Activated CD8-positive, alpha-beta memory T cell treated with anti-CD3 and anti-CD28 coated beads, Interleukin-2, amount 50 U/mL, for 48 hours (primary cell): Measurements from ENCODE around the gene MCAM.

Source experiments
- DNase-seq: peaks from one replicate; pipeline ENCODE4 v3.0.0-alpha.2; 2020

The MCAM gene, protein sequence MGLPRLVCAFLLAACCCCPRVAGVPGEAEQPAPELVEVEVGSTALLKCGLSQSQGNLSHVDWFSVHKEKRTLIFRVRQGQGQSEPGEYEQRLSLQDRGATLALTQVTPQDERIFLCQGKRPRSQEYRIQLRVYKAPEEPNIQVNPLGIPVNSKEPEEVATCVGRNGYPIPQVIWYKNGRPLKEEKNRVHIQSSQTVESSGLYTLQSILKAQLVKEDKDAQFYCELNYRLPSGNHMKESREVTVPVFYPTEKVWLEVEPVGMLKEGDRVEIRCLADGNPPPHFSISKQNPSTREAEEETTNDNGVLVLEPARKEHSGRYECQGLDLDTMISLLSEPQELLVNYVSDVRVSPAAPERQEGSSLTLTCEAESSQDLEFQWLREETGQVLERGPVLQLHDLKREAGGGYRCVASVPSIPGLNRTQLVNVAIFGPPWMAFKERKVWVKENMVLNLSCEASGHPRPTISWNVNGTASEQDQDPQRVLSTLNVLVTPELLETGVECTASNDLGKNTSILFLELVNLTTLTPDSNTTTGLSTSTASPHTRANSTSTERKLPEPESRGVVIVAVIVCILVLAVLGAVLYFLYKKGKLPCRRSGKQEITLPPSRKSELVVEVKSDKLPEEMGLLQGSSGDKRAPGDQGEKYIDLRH

DNA sequence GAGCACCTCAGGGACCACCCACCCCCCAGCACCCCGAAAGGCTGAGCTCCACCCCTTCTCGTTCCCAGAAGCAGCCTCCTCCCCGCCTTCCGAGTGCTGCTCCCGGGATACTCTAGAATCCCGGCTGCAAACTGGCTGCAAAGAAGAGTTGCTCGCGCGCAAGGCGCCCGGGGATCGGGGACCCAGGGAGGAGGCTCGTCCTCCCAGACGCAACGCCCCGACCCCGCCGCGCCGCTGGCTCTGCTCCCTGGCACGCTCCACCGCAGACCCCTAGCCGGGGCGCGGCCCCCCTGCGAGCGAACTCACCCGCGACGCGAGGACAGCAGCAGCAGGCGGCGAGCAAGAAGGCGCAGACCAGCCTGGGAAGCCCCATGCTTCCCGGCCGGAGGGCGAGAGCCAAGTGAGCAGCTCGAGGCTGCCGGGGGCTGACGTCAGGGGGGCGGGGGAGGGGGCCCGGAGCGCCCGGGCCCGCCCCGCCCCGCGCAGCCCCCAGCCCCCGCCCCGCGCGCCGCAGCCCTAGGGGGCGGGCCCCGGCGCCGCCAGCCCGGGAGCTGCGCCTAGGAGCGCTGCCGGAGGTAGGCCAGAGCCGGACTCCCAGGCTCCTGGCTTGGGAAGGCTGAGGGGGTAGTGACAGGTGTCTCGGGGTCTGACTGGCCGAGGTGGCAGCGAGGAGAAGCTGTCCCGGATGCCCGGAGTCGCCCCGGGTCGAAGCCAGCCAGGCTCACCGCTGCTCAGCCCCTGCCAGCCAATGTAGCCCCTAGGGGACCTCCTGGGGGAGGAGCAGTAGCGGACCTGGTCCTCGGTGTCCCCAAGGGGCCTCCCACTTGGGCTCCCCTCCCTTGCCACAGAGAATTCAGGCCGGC is at the start of gene MCAM:
Gene MCAM, minus strand, starts transcription at position 402 of the 863 bp plus-strand sequence. Its CDS starts 29 bp downstream, at position 373.
- peak; percentile 67 for DNase-seq

DNA sequence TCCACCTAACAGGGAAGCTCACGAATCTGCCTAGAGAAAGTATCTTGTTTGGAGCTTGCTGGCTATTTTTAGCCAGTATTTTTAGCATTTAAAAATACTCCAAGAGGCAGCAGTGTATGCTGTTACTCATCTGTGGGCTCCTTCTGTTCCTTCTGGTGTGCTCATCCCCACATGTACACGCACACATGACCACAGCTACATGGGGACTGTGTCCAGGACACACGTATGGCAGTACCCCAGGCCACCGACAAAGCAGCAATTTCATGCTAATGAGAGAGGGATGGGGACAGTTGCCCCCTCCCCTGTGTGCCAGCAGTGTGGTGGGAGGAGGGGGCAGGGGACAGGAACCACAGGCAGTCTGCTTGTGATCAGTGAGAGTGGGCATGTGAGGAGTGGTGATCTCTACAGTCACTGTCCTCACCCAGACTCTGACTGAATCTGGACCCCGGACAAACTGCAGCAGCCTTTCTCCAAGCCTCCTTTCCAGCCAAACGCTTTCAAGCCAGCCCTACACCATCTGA is 48.2 kb upstream of the MCAM start:
- no peak for DNase-seq

DNA sequence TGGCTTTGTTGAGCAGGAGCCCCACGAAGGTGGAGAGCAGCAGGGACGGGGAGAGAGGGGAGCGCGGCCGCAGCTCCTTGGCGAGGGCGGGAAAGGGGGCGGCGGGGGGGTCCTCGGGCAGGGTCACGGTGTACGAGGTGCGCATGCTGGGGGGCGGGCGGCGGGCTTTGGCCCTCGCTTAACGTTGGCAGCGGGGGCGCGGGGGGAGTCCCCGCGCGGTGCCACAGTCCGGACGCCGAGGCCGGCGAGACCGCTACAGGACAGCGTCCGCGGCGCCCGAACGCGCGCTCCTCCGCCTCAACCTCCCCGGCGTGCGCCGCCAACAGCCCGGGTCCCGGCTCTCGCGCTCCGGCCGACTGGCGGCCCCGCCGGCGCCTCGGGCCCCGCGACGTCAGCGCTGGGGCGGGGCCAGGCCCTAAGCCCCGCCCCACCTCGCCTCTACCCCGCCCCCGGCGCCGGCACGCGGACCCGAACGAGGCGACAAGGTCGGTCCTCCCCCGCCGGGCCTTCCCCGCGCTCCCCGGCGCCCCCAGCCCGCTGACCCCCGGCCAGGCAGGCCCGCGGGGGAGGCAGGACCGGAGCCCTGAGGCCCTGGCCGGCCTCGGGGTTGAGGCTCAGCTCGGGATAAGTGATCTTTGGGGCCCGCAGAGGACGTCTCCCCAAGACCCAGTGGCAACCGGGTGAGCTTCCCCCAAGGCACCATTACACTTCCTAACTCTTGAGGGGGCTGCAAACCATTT is 47.1 kb upstream of the MCAM start:
- peak; percentile 86 for DNase-seq

DNA sequence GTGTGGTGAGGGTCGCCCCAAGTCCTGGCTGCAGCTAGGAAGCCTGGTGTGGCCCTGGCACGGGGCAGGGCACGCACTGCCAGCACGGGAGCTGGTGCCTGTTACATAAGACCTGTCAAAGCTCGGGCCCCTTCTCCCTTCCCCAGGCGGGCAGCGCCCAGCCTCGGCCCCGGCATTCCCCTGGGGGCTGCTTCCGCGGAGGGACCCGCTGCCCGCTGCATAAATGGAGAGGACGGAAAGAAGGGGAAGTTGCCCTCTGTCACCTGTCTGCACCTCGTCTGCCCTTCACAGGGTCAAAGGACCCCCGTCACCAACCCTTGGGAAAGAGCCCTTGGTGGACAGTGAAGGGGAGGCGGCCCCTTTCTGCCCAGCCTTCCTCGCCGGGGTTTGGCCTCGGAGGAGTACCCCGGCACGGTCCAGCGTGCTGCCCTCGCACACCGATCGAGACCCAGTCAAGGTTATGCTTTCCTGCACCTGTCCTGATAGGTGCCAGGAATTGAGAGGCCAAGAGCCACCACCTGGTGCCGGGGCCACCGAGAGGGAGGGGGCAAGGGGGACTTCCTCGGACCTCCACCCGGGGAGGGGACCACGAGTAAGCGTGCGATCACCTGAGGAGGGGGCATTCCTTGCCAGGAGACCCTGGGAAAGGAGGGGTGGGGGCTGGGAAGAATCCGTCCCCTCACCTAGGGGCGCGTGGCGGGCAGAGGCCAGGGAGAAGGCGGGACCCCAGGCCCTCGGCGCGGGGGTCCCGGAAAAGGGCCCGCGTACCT is 46.3 kb upstream of the MCAM start:
- DNase-seq = no peak

DNA sequence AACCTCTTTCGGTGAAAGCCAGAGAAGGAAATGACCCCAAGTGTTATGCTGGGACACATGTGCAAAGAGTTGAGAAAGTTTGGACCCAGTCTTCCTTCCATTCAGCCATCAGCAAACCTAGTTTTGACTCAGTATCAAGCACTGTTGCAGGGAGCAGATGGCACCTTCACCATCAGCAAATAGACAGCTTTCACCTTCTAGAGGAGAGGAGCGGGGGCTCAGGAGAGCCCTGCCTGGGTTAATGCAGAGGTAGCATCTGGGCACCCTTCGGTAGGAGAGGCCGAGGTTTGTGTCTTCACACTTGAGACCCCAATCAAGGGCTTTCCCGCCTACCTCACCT is 45.8 kb upstream of the MCAM start:
- no peak for DNase-seq

DNA sequence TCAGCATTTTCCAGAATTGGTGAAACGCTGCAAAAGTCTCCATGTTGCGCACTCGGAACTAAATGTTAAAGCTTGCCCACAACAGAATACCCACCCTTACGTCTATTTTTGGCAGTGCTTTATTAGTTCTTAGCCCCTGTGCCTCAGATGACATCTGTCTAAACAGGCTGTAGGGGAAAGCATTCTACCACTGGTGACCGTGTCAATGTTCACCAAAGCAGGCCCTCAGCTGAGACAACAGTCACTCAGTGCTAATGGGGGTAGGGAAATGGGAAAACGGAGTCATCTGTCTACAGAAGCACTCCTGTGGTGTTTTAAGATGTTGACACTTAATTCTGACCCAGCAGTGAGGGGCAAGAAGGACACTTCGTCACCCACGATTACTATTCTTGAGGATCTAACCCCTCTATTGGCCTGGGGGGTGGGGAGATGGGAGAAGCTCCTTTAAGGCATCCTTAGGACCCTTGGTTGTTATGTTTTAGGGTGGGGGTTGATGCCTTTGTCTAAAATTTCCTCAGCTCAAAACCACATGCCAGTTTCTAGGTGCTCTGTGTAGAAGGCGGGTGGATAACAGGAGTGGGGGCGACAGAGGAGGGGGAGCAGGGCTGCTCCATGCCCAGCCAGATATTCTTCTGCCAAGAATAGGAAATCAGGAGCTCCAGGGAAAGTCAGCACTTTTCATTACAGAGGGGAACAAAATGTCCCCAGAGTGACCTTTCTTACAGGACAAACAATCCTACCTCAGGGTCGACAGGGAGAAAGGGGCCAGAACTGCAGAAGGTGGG is 45.2 kb upstream of the MCAM start:
- no peak for DNase-seq

DNA sequence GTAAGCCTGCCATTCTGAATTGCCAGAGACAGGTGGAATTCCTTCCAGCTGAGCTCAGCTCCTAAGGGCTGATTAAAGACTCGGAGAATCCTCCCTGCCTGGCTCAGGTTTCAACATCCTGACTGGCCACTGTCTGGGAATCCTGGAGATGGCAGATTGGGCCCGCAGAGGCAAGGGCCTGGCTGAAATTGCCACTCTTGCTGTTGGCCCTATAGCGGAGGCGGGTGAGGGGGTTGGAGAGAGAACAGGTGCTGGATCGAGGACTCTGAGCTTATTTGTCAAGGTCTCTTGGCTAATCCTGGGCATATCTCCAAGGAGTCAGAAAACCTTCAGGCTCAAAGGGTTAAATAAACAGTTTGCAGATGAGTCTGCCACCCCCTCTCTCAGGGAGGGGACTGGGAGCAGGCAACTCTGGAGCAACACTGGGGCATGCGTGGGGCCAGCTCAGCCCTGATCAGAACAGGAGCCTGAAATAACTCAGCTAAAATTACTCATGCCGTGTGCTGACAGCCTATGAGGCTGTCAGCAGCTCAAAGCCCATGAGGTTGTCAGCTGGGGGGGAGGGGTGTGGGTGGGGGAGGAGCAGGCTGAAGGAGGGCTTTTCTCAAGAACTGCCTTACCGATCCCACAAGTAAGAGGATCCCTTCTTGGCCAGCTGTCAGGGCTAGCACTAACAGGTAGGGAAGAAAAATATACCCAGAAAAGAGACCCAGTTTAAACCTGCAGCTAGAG is 44.3 kb upstream of the MCAM start:
- DNase-seq = peak; percentile 76

DNA sequence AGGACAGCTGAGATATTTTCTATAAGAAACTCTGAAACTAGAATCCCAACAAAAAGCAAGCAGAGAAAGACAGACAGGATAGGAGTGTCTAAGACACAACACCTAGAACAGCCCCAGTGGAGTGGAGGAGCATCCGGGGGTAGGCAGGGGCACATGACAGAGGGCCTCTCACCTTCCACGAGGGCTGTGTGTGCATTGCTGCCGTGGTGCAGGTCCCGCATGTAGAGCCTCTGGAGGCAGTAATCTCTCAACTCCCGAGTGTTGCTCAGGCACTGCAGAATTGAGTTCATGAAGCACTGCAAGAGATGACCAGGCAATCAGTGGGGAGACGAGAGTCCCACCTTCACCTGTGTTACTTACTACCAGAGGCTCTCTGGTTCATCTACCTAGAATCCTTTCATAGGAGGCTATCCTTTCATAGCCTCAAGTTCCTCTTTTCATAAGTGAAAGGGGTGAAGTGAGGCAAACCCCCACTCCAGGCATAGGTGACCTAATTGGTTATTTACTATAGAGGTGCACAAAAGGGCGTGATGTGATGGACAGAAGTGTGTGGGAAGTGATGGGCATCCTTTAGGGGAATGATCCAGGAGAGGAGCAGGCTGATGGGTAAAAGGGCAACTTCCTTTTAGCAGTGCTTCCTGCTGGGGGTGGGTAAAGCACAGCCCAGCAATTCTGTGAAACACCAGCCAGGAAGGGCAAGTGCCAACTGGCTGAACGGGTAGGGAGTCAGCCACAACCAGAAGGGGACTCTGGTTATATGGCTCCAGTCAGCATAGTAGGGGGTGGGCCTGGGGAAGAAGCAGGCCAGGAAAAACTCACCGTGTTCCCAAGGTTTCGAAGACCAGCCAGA is 42.7 kb upstream of the MCAM start:
- no peak for DNase-seq

DNA sequence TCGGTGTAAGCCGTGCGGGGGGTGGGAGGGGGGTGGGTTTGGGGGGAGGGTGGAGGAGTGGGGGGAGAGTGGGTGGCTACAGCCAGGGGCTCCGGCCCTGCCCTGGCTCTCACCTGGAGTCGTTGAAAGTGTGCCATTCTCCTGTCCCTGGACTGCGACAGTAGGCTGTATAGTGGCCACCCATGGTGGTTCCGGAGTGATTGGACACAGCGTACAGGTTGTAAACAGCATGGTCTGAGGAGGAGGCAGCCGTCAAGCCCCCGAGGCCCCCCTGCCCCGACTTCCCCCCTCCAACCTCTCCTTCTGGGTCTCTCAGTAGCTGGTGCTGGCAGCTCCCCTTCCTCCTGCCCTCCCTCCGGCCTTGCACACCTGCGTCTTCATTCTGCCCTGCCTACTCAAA is 40.1 kb upstream of the MCAM start:
- DNase-seq = no peak

DNA sequence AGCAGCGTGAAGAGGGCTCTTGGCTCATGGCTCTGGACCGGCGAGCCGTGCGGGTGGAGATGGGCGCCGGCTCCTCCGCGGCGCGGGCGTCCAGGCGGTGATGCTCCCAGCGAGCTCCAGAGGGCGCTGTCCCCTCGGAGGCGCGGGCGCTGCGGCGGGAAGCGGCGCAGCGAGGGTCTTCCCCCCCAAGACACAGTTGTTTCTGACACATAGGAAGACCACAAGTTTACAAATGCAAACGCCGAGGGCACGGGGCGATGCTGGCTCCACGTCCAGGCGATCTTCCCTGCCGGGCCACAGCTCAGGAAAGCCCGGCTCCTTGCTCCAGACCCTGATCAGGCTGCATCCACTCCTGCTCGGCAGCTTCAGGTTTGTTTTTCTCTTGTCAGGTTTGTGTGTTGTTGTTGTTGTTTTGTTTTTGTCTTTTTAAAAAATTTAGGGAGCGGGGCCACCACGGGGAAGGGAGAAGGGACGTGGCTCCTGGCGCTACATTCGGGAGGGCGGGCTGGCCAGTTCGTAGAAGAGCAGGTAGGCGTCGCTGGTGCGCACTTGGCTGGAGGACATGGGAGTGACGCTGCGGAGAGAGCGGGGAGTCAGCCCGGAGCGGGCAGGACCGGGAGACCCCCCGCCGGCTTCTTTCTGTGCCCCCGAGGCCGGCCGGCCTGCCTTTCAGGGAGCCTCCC is 39.6 kb upstream of the MCAM start:
- peak; percentile 89 for DNase-seq

DNA sequence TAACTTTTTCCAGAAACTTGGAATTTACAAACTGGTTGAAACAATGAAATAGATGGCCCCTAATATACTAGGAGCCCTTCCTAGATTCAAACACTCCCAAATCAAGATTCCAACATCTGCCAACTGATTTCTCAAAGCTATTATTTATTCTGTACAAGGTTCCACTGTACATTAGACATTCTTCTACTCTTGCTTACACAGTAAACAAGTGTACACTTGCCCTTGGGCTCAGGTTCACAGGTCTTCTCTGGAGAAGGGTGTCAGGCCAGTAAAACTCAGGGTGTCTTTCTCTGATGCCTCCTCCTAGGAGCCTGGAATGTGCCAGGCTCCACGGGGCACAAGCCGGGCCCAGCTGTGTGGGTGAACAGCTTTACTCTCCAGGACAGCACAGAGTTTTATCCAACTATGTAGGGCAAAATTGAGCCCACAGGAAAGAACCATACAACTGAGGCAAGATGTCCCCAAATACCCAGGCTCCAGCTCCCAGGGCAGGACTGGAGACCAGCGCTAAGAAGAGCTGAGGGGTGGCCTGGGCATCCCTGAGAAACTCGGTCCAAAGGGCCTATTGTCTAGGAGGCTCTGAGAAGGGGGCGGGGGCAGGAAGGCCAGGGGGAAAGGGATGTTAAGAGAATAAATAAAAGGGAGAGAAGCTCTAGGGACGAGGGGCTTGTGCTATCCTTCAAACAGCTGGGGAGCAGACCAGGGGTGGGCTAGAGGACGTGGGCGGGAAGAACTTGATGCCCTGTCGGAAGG is 38.3 kb upstream of the MCAM start:
- no peak for DNase-seq

DNA sequence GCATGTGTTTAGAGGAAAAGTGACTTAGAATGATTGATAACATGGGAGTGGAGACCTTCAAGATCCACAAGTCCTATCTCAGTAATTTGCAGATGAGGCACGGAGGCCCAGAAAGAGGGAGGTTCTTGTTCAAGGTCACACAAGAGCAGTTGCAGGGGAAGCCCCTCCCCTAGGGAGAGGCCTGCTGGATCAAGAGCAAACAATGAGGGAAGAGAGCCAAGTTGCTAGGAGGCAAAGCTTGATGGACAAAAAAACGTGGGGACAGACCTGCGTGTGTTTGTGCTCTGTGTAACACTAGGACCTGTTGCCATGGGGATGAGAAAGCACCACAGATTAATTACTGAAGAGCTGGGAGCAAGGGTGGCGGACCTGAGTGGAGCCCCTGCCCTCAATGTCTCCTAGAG is 35.9 kb upstream of the MCAM start:
- DNase-seq = no peak

DNA sequence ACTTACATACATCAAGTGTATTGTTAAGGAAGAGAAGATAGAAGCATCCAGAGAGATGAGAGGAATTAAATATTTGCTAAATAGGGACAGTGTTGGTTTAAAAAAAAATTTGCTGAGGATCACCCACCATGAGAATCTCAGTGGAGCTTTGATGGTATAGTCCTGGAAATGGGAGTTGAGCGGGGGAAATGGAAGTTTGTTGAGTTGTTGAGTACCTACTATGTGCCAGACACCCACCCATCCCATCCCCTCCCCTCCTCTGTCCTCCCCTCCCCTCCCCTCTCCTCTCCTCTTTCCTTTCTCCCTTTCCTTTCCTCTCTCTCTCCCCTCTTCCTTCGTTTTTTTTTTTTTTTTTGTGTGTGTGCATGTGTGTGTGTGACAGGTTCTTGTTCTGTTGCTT is 34.3 kb upstream of the MCAM start:
- DNase-seq = no peak

DNA sequence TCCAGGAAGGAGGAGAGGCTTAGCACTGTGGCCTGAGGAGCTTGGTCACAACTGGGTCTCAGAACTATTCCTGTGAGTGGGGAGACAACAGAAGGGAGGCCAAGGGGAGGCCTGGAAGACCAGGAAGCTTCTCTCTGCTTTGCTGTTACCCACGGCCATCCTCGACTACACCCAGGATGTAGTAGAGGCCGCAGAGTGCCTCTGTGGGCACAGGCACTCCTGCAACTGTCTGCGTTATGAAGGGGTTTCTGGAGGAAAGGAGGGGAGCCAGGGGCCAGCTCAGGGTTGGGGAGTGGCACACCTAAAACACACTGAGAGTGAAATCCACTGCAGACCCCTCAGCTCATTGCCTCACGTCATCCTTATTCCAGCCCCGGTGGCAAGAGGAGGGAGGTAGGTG is 33.4 kb upstream of the MCAM start:
- no peak for DNase-seq

DNA sequence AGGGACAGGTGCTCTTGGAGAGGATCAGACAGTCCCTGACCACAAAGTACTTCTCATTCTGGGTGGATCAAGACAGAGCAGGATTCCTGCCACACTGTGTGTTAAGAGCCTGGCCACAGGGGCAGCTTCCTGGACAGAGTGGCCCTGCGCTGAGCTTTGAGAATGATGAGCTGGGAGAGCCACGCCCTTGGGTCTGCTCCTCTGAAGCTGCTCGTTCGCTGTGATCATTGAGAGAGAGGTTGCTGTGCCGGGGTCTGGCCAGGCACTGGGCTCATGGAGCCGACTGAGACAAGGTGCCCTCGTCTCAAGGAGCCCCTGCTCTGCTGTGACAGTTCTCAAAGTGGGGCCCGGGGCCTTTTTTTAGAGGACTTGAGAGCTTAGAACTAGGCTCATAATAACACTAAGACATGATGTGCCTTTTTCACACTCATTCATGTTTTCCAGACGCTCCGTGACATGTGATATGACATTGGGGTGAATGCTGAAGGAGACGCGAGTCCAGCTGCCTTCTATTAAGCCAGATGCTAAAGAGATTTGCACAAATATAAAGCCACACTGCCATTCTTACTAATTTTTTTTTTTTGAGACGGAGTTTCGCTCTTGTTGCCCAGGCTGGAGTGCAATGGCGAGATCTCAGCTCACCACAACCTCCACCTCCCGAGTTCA is 31.1 kb upstream of the MCAM start:
- DNase-seq = no peak

DNA sequence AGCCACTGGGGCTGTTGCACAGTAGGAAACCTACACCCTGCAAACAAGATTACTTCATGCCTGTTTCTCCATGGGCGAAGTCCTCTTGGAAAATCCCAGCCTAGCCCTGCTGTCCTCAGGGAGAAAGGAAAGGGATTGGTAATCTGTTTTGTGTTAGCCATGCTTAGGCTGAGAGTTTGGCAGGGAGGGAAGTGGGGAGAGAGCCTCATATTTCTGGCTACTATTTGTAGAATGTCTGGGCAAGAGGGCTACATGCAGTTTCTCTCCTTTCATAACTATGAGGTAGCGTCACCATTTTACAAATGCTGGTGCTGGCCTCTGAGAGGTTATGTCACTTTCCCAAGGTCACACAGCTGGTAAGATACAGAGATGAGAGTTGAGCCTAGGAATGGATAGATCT is 30.3 kb upstream of the MCAM start:
- no peak for DNase-seq

DNA sequence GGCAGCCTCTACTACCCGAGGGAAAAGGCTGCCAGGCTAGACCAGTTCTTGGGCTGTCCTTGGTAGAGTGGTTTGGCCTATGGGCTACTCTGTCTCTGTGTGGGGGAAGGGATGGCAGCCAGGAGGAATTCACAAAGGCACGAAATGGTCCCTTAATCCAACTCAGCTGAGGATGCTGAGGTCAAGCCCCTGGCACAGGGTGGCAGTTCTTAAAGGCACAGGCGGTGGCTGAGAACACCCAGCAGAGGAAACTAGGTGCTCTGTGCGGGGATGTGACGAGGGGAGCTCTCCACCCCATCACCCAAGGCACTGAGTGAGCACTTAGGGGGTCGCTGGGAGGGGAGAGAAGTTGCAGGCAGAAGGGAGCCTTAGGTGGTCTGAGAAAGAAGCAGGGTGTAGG is 29.7 kb upstream of the MCAM start, which contains the start of gene MFRP:
Gene MFRP, minus strand, starts transcription at position 101 of the 400 bp plus-strand sequence. CDS start 192 bp downstream, outside the sequence.
- DNase-seq = no peak
